NCI-H526 treated with DMSO at 0.1 percent for 48 hours (cell line): ENCODE results near the gene SPC24.
"Not testable (repeated sequence)": the region's sequence is repeated elsewhere in the genome, so short reads cannot be mapped to it uniquely, and the experiment has no call there.

Experiments used
- DNase-seq: peaks from one replicate; lab custom pipeline; 2025; lab: John Stamatoyannopoulos, UW

The SPC24 gene

GRCh38 chr19:11164879-11165406 lies 9.4 kb upstream of the SPC24 start:
- DNase-seq: no peak

DNA sequence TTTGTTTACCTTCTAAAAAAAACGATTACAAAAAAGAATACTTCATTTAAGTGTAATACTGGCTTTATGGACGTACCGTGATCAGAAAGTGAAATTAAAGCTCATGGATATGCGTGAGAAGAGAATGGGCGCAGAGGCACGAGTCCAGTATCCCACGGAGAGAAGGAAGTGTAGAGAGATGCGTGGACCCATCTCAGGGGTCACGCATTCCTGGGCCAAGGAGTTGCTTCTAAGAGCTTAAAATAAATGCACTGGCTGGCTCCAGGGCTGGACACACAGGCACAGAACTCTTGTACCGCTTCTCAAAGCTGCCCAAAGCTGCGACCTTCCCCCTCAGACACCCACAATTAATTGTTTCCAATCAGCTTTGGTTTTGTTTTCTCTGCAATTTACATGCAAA lies 8.7 kb upstream of the SPC24 start:
- no peak for DNase-seq

DNA sequence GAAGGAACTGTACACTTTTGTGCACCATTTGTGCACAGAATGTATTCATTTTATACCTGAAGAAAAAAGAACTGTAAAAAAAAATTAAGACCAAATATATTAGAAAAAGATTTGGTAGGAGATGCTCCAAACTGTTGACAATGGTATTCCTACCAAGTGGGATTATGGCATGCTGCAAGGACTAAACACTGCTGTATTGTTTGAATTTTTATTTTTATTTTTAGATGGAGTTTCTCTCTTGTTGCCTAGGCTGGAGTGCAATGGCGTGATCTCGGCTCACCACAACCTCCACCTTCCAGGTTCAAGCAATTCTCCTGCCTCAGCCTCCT lies 4.8 kb upstream of the SPC24 start:
- not testable (repeated sequence) for DNase-seq

- no peak for DNase-seq
Observed at GRCh38 chr19:11159598-11160439, 4.2 kb upstream of the SPC24 start.

DNA sequence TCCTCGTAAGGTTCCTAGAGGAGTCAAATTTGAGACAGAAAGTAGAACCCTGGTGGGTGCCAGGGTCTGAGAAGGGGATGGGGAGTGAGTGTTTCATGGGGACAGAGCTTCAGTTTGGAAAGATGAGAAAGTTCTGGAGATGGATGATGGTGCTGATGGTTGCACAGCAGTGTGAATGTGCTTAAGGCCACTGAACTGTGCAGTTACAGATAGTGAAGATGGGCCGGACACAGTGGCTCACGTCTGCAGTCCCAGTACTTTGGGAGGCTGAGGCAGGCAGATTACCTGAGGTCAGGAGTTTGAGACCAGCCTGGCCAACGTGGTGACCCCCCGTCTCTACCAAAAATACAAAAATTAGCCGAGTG lies 917 bp downstream of the SPC24 start:
- no peak for DNase-seq

GRCh38 chr19:11152318-11153062 lies 3.1 kb downstream of the SPC24 start:
- DNase-seq: no peak

- DNase-seq: no peak
Observed at GRCh38 chr19:11151181-11151580, 4.4 kb downstream of the SPC24 start.

- DNase-seq: no peak
Observed at GRCh38 chr19:11148001-11148400, 7.6 kb downstream of the SPC24 start.

GRCh38 chr19:11145536-11145924 lies 10.1 kb downstream of the SPC24 start:
- DNase-seq: no peak

- no peak for DNase-seq
Observed at GRCh38 chr19:11142528-11143171, 12.9 kb downstream of the SPC24 start.

DNA sequence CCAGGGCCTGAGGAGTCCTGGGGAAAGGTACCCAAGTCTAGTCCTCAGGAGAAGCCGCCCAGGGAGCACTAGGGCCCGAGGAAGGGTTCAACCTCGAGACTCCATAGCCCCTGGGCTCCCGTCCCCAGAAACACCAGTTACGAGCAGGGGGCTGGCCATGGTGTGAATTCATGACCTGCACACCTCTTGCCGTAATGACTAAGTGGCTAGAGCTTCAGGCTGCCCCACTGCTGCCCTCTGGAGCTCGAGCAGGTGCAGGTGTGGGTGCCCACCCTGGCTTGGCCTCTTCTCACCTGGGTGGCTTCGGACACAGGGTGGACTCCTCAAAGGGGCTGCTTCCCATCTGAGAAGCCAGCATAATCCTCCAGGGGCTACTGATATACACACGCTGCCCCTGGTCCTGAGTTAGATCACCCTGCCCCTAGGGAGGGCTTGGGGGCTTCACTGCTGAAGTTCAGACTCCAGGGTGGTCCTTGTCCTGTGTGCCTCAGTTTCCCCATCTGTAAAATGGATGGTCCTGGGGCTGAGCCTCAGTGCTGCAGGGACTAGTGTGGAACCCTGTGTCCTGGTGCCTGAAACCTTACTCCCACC lies 13.6 kb downstream of the SPC24 start:
- DNase-seq: no peak

GRCh38 chr19:11140896-11141295 lies 14.7 kb downstream of the SPC24 start:
- no peak for DNase-seq

- not testable (repeated sequence) for DNase-seq
Observed at GRCh38 chr19:11140023-11140538, 15.5 kb downstream of the SPC24 start.

- no peak for DNase-seq
Observed at GRCh38 chr19:11138601-11139300, 16.8 kb downstream of the SPC24 start.

DNA sequence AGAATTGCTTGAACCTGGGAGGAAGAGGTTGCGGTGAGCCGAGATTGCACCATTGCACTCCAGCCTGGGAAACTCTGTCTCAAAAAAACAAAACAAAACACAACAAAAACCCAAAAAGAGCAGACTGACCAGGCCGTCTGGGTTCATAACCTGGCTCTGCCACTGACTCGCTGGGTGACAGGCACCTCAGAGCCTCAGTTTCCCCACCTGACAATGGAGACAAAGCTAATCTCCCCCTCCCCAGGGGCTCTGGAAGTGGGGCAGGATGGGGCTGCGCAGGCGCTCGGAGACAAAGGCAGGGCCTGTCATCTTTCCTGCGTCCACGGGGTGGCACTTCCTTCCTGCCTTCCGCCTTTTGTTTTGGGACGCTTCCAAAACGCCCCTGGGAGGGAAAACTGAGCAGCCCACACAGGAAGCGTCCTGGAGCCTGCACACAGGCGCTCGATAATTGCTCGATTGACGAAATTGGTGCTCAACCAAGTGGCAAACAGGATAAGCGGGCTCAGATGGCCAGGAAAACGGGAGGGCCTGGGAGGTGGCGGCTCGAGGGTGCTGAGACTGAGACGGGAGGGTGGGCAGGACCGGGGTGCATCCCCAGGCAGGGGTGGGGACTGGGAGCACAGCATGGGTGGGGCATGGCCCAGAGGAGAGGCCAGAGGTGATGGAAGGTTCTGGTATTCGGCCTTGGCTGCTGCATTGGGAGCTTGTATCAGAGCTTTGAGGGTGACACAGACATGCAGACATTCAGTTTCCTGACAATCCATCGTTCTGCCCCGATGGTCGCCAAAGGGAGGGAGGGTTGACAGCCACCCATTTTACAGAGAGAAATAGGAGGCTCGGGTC lies 17.8 kb downstream of the SPC24 start:
- DNase-seq: peak; percentile 26

GRCh38 chr19:11136400-11137101 lies 19.0 kb downstream of the SPC24 start:
- no peak for DNase-seq

- no peak for DNase-seq
Observed at GRCh38 chr19:11131471-11131870, 24.1 kb downstream of the SPC24 start.

GRCh38 chr19:11130824-11131455 lies 24.6 kb downstream of the SPC24 start:
- DNase-seq: no peak

GRCh38 chr19:11127905-11128304 lies 27.7 kb downstream of the SPC24 start:
- DNase-seq: no peak
